DMS53 treated with DMSO at 0.1 percent for 48 hours (cell line): Measurements from ENCODE around the gene LYPD4.
A peak's percentile ranks its signal among the peaks of the same experiment; 100 is the strongest.

ENCODE experiments used
- DNase-seq: peaks from one replicate; lab custom pipeline; 2025; ENCODE audit not compliant: unreplicated experiment; lab: John Stamatoyannopoulos, UW

LYPD4 gene, protein sequence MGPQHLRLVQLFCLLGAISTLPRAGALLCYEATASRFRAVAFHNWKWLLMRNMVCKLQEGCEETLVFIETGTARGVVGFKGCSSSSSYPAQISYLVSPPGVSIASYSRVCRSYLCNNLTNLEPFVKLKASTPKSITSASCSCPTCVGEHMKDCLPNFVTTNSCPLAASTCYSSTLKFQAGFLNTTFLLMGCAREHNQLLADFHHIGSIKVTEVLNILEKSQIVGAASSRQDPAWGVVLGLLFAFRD

DNA sequence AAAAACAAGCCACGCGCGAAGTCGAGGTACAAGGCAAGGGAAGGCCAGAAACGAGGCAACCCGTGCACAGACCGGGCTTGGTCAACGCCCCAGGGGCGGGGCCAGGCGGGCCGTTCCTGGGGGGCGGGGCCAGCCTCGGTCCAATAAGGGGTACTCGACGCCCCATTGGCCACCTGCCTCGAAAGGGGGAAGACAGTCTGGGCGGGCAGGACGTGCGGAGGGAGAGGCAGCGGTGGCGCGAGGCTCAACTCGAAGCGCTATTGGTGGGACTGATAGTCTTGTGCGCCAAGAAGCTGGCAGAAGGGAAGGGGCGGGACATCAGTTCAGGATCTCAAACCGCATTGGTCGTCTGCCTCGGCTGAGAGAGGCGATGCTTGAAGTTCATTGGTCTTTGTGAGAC lies at the start of gene LYPD4:
Gene LYPD4, minus strand, starts transcription at position 83 of the 400 bp plus-strand sequence. CDS start 5,398 bp downstream, outside the sequence.
- DNase-seq = peak; percentile 25

DNA sequence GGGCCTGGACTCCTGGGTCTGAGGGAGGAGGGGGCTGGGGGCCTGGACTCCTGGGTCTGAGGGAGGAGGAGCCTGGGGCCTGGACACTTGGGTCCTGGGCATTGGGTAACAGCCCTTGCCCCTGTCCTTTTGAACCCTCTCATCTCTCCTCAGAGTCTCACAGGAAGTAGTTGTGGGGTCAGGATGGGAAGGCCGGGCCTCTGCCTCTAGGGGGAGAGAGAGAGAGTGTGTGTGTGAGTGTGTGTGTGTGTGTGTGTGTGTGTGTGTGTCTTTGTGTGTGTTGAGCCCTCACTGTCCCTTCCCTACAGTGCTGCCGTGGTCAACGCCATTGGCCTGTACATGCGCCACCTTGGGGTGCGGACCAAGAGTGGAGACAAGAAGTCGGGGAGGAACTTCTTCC lies 49.4 kb upstream of the LYPD4 start:
- DNase-seq = no peak

DNA sequence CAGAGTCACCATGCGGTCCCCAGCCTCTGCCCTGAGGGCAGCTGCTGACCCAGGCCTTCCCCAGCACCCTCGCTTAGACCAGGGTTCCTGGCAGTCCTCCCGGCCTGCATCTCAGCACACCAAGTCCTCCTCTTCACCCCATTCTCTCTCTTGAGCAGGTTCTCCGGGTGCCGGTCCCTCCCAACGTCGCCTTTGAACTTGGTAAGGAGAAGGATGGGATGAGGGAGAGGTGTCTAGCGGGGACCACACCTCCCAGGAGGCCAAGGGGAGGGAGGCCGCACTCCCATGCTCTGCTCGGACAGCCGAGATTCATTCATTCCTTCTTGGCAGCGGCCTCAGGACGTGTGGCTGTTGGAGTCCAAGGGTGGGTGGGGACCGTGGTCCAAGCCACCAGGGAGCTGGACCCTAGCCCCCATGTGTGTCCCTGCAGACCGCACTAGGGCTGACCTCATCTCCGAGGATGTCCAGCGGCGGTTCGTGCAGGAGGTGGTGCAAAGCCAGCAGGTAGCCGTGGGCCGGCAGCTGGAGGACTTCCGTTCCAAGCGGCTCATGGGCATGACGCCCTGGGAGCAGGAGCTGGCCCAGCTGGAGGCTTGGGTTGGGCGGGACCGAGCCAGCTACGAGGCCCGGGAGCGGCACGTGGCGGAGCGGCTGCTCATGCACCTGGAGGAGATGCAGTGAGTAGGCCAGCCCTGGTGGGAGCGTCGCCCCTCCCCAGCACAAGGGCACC lies 47.9 kb upstream of the LYPD4 start:
- DNase-seq = no peak

DNA sequence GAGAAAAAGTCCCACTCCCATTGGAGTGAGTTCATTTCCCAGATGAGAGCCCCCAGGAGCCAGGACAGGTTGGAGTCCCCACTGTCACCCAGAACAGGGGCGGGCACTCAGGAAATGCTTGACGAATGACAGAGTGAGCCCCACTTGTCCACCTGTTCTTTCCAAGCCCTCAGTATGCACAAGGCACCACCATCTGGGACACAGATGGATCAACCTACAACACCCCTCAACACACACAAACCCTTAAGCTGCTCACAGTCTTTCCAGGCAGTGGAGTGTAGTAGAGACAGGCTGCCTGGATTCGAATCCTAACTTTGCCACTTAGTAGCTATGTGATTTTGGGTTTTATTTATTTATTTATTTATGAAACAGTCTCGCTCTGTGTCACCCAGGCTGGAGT lies 46.5 kb upstream of the LYPD4 start:
- no peak for DNase-seq

DNA sequence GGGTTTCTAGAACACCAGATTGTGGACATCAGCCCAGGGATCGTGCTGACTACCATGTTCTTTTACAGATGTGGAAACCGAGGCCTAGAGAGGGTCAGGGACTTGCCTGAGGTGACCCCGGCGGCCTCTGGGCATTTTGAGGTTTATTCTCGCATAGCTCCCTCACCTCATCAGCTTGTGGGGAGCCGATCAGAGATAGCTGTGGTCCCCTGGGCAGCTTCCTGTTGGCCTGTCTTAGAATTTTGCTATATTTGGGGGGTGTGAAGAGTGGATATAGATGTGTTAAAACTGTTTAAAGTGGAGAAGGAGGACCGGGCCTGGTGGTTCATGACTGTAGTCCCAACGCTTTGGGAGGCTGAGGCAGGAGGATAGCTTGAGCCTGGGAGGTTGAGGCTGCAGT lies 45.4 kb upstream of the LYPD4 start:
- no peak for DNase-seq

DNA sequence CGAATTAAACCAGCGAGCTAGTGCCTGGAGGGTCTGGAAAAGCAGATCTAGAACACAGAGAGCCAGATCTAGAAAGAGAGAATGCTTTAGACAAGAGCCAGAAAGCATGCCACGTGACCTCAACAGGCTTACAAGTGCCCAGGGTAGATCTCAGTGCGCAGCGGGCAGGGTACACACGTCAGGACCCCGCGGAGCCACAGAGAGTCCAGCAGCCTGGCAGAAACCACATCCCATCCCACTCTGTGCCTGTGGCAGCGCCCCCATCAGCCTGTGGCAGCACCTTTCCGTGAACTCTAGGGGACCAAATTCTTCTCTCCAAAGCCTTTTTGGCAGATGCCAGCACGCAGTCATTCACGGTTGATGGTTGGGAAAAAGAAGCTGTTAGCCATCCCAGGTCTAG lies 44.4 kb upstream of the LYPD4 start:
- no peak for DNase-seq

DNA sequence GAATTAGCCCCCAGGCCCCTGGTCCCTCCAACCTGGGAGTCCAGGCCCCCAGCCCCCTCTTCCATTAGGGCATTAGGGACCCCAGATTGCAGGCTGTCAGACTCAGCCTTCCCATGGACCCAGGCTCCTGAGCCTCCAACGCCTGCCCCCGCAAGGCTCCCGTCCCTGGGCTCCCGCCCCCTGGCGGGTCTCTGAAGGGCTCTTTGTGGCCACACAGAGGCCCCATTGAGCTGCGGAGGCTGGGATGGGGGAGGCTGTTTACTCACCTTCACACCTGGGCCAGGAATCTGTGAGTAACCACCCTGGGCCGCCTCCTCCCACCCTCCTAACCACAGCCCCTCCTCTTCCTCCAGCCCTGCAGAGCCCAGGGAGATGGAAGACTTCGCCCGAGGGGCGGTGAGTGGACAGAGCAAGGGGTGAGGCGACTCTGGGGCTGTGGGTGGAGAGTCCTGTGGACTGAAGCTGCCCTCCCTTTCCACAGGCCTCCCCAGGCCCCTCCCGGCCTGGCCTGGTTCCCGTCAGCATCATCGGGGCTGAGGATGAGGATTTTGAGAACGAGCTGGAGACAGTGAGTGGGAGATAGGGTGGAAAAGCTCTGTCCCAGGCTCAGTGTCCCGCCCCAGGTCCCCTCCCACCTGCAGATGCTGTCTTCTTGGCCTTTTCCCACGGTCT lies 43.4 kb upstream of the LYPD4 start:
- DNase-seq = no peak

DNA sequence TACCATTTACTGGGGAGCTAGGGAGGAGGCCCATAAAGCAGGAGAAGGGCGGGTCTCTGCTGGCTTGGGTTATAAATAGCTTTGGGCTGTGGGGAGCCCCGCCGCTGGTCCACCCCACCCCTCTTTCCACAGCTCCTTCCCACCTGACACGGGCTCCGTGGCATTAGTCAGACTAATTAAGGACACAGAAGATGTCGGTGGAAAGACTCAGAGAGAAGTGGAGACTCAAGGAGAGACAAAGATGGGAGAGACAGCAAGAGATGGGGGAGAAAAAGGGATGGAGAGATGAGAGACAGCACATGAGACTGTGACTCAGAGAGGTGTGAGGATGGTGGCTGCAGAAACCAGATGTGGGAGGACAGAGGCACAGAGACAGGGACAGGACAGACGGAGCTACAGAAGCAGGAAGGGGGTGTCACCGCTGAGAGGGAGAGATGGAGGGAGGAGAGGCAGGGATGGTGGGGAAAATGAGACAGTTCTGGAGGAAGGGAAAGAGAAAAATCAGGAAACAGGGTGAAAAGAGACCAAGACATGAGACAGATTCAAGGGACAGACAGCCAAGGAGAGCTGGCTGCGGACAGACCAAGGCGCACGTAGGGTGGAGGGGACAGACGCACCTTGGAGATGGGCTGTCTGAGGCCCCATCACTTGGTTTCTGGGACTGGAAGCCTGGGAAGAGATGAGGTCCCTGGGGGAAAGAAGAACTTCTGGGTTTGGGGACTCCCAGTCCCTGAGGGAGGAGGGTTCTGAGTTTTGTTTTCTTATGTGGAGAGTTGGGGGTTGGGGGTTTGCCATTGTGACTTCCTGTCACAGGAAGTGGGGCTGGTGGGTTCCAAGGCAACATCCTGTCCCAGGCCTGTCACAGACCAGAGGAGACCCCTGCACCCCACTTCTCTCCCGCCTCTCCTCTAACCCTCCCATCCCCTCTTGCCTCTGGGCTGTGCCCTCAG lies 42.6 kb upstream of the LYPD4 start:
- DNase-seq = no peak

DNA sequence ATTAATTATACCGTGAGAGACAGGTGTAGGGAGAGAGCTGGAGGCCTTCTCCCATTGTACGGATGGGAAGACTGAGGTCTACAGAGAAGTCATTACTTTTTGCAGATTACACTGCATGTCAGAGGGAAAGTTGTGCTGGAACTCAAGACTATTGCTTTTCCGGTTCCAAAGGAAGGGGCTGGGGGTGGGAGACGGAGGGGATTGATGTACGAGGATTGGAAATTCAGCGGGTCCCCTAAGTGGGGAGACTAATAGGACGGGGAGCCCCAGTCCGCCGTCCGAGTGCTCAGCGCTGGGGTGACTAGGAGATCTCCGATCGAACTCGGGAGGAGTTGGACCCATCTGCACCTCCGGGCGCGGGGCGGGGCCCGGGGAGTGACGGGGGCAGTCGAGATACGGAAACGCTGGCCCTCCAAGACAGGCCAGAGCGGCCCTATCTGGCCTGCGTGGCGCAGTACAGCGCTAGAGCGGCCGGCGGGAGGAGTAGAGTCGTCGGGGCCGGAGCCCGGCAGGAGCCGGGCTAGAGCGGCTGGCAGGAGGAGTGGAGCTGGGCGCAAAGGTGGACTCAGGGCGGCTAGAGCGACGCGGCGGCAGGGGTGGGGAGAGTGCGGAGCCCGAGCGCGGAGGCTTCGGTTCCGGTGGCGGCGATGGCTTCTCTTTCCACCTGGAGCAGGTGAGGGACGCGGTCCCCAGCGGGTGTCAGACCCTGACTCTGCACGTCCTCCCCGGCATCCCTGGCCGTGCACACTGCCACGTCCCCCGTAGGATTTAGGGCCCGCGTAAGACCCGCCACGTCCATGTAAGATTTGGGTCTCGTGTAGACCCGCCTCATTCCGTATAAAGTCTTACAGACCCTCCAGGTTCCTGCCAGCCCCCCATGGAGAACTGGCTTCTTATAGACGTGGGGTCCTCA lies 39.6 kb upstream of the LYPD4 start:
- peak; percentile 93 for DNase-seq

DNA sequence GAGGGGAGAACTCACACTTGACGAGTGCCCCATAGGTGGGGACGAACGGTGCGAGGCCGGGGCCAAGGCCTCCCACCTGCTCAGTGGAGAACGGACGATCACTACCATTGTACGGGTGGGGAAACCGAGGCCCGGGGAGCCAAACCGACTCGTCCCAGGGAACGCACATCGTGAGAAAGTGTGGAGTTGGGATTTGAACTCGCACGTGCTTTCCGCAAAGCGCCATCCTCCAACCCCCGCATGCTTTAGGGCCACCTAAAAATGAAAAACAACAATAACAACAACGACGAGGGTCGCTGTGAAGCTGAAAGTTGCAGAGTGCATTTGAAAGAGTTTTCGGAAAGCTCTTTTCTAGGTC lies 39.0 kb upstream of the LYPD4 start:
- no peak for DNase-seq

DNA sequence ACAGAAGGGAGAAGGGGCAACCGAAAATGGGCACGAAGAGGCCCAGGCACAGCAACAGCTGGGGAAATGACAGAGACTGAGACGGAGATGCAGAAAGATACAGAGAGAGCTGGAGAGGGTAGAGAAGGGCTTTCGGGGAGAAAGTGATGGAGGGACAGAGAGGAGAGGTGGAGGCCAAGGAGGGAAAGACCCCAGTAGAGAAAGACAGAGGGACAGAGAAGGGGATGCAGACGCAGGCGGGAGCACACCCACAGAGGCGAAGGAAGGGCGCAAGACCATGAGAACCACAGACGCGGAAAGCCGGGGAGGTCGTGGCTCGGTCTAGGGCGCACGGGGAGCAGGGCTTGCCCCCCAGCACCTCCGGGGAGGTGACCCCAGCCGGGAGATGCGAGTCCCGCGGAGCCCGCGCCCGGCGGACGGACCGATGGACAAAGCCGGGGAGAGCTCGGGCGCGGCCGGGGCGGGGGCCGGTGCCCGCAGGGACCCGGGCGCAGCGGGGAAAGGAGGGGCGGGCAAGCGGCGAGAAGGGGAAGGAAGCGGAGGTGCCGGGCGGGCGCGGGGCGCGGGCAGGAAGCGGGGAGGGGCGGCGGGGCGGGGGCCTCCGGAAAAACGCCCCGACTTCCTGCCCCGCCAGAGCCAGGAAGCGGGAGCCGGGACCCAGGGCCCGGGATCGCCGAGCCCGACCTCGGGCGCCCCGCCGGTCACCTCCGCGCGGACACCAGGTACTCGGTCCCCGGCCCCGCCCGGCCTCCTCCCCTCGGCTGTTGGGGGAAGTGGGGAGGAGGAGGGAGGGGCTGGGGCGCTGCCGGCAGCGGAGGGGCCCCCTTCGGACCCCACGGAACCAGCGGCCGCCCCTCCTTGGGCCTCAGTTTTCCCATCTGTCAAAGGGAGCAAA lies 38.3 kb upstream of the LYPD4 start, which contains the start of gene ARHGEF1:
Gene ARHGEF1, plus strand, starts transcription at position 617 of the 895 bp plus-strand sequence. CDS start 4,899 bp downstream, outside the sequence.
- DNase-seq = no peak

DNA sequence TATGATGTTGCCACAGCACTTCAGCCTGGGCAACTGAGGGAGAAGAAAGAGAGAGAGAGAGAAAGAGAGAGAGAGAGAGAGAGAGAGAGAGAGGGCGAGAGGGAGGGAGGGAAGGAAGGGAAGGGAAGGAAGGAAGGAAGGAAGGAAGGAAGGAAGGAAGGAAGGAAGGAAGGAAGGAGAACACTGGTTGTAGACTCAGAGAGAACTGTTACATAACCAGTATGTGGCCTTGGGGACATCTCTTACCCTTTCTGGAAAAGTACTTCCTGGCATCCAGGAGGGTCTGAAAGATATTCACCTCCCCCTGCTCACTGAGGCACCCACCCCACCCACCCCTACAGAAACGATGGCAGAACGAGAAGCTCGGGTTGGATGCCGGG lies 35.8 kb upstream of the LYPD4 start:
- no peak for DNase-seq

DNA sequence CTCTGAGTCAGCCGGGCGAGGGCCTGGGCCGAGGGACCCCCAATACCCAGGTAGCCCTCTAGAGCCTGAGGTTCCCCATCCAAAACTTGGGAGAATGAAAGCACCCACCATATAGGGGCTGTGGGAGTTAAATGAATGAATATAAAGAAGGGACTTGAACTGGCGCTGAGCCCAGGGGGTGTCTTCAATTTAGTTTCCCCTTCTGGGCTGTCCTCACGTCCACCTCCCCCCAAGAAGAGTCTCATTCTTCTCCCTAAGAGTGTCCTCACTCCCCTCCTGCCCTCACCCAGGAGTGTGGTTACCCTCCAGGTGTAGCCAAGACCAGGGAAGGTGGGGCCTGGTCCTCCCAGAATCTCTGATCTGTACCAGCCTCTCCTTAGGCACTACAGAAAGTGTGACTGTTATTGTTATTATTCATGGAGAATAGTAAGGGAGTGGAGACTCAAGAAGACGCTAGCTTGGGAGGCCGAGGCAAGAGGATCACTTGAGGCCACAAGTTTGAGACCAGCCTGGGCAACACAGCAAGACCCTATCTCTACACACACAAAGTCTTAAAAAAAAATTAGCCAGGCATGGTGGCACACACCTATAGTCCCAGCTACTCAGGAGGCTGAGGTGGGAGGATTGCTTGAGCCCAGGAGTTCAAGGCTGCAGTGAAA lies 35.3 kb upstream of the LYPD4 start:
- DNase-seq = no peak

DNA sequence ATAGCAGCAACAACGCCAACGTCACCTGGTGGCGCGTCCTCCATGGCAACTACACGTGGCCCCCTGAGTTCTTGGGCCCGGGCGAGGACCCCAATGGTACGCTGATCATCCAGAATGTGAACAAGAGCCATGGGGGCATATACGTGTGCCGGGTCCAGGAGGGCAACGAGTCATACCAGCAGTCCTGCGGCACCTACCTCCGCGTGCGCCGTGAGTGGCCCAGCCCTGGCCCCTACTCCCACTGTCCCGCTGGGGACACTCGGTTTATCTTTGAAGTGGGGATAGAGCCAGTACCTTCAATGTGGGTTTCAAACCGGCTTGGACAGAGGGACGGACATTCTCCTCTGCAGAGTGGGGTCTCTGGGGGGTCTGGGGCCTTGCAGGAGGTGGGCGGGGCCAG lies 34.6 kb upstream of the LYPD4 start:
- DNase-seq = no peak

DNA sequence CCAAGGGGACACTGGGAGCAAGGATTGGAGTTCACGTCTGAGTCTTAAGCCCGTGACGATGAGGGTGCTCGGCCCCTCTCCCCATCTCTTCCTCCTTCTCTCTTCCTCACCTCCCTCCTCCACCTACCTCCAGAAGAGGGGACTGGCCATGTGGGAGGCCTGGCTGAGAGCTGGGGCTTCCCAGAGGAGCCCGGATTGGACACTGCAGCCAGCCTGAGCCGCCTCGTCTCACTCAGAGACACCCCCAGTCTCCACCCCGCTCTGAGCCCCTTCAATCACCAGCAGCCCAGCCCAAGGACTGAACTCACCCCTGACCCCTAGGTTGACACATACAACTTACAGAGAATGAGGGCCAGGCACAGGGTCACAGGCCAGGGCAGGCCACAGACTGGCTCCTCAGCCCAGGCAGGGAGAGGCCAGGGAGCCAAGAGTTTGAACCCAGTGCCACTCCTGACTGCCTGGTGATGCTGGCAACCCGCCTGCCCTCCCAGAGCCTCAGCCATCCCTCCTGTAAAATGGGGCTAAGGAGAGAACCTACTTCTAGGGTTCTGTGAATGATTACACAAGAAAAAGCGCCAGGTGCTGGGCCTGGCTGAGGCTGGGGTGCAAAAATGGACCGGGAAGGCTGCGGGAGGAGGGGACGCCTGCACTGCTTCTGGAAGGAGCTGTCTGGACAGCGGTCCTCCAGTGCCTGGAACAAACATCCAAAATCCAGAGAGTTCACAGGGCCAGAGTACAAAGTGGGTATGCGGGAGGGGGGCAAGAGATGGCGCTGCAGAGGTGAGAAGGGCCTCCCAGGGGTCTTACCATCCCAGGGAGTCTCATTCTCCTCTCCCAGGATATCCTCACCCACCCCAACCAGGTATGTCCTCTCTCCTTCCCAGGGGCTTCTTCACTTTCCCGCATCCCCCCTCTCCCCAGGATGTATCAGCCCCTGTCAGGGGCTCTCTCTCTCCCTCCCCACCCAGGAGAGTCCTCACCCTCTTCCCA lies 33.7 kb upstream of the LYPD4 start:
- no peak for DNase-seq

DNA sequence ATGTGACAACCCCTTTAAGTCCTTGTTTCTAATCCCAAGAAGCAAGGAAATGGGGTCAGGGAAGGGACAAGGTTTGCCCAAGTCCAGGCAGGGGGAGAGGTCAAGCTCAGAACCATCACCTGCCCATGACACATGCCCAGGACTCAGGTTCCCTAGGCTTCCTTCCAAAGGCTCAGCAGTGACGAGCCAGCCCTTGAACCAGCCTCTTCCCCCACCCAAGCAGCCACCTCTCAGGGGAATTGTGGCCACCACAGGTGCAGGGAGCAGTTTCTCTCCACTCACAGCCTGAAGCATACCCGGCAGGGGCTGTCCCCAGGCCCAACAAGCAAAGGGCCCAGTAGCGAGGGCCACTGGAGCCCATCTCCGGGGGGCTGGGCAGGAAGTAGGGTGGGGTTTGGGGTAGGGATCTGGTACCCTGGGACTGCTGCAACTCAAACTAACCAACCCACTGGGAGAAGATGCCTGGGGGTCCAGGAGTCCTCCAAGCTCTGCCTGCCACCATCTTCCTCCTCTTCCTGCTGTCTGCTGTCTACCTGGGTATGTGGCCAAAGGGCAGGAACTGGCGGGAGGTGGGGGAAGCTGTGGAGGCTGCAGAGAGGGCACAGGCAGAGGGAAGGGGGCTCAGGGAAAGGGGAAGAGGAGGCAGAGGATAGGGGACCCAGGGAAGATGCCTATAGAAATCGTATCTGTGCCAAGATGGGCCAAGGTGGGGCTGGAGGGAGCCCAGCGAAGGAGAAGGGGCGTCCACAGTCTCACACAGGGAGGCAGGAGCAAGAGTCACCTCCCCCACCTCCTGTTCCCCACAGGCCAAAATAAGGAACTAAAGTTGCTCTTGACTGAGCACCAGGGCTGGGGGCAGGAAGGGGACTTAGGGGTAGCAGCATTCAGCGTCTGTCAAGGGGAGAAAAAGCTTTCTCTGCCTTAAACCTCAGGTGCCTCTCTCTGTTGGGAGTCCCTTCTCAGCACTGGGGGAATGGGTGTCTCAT lies 32.7 kb upstream of the LYPD4 start, which contains the start of gene CD79A:
Gene CD79A, plus strand, starts transcription at position 433 of the 986 bp plus-strand sequence. Its CDS starts 26 bp downstream, at position 459.
- DNase-seq = no peak
